GM12865 (cell line): ENCODE results near the gene LGR6.

Experiments used
- DNase-seq: peaks from one replicate; pipeline ENCODE4 v3.0.0; 2010; ENCODE audit warnings: low read depth
- H3K4me3 ChIP-seq: 2 replicates; pipeline ENCODE4 v1.5.1; 2011; ENCODE audit warnings: mild to moderate bottlenecking, low read depth, low read length, control low read depth
- CTCF ChIP-seq: IDR thresholded peaks from 2 replicates; pipeline ENCODE4 v1.5.1; 2011; ENCODE audit warnings: low read length, control low read depth, low read depth, inconsistent platforms; ENCODE audit not compliant: insufficient read depth; ENCODE audit errors: missing control alignments

The LGR6 gene

GRCh38 chr1:202207292-202207691, 13.7 kb downstream of the LGR6 start:
- DNase-seq = no peak
- H3K4me3 ChIP-seq = no peak overlapping the region
- TF ChIP-seq CTCF = no peak

GRCh38 chr1:202208351-202208857, 14.8 kb downstream of the LGR6 start:
- H3K4me3 ChIP-seq = no peak overlapping the region
- no peak for TF ChIP-seq CTCF
- no peak for DNase-seq

- H3K4me3 ChIP-seq = no peak overlapping the region
- no peak for TF ChIP-seq CTCF
- no peak for DNase-seq
Measured at GRCh38 chr1:202210385-202210784, 16.8 kb downstream of the LGR6 start.

GRCh38 chr1:202210969-202211368, 17.4 kb downstream of the LGR6 start:
- TF ChIP-seq CTCF = no peak
- H3K4me3 ChIP-seq = no peak overlapping the region
- DNase-seq = no peak

GRCh38 chr1:202212787-202213186, 19.2 kb downstream of the LGR6 start:
- no peak for TF ChIP-seq CTCF
- DNase-seq = no peak

GRCh38 chr1:202213361-202214088, 19.9 kb downstream of the LGR6 start:
- DNase-seq = no peak
- H3K4me3 ChIP-seq = no peak overlapping the region
- TF ChIP-seq CTCF = no peak

More at GRCh38 chr1:202212787-202213186, 19.2 kb downstream of the LGR6 start:
- no peak overlapping the region for H3K4me3 ChIP-seq

GRCh38 chr1:202214089-202214843, 20.7 kb downstream of the LGR6 start:
- no peak overlapping the region for H3K4me3 ChIP-seq
- TF ChIP-seq CTCF = no peak
- no peak for DNase-seq
